Measurements from ENCODE around the gene ARHGAP23. TPM values are rescaled to one million over a fixed set of nuclear protein-coding genes. Genes with fewer than 3 reads are reported as not detected.

Gene ARHGAP23
- total RNA-seq, 2 donors from 2014 or later = 9.4 to 18.0 TPM

GRCh38 chr17:38539386-38539785 lies 111.1 kb downstream of the ARHGAP23 start:
- no peaks in the 10 kb centered on the region for H3K4me1 ChIP-seq (ENCODE audit: control insufficient read depth, insufficient read depth, low read length)
- WGBS, 2 experiments (ENCODE audit: insufficient coverage in 1 of 2, insufficient read length in 1 of 2) = 75 to 92% methylated on average over 5 to 8 of the region's 8 CpGs

GRCh38 chr17:38540514-38541045 lies 112.3 kb downstream of the ARHGAP23 start:
- TF ChIP-seq CTCF (conservative IDR thresholded peaks at IDR 0.05) = no peak
- Histone ChIP-seq H3K4me1 (ENCODE audit: control insufficient read depth, insufficient read depth, low read length) (no peaks in the 10 kb centered on the region), H3K4me3 (ENCODE audit: low read length) (no peak overlapping the region), H3K36me3 (ENCODE audit: control insufficient read depth, insufficient read depth, low read length) (no peaks in the 10 kb centered on the region), H3K27ac (ENCODE audit: low read depth, low read length) (no peak overlapping the region), H3K9ac (ENCODE audit: extremely low read depth, low read length, poor library complexity, severe bottlenecking) (no peak overlapping the region), H3K27me3 (ENCODE audit: control insufficient read depth, insufficient read depth, low read length, poor library complexity, severe bottlenecking) (no peaks in the 10 kb centered on the region), H3K9me3 (ENCODE audit: control insufficient read depth, low read length) (no peaks in the 10 kb centered on the region)
- H3K9me3 Mint-ChIP-seq = no peaks in the 10 kb centered on the region
- DNase-seq = peak; percentile 53
- no peak overlapping the region for H3K4me3 Mint-ChIP-seq
- peaks cover 8% of the 10 kb centered on the region for H3K27me3 Mint-ChIP-seq (ENCODE audit: insufficient read depth)
- 90 to 91% methylated on average over 7 to 10 of the region's 11 CpGs for WGBS, 2 experiments (ENCODE audit: insufficient coverage in 1 of 2, insufficient read length in 1 of 2)
- H3K36me3 Mint-ChIP-seq (ENCODE audit: low read depth) = no peaks in the 10 kb centered on the region
- H3K4me1 Mint-ChIP-seq = no peaks in the 10 kb centered on the region
- H3K27ac Mint-ChIP-seq = no peak overlapping the region

More at GRCh38 chr17:38539386-38539785, 111.1 kb downstream of the ARHGAP23 start:
- Mint-ChIP-seq H3K9me3 (no peaks in the 10 kb centered on the region), H3K4me1 (no peaks in the 10 kb centered on the region), H3K27ac (no peak overlapping the region), H3K36me3 (ENCODE audit: low read depth) (no peaks in the 10 kb centered on the region), H3K27me3 (ENCODE audit: insufficient read depth) (peaks cover 10% of the 10 kb centered on the region), H3K4me3 (no peak overlapping the region)
- H3K9me3 ChIP-seq (ENCODE audit: control insufficient read depth, low read length) = no peaks in the 10 kb centered on the region
- no peak for TF ChIP-seq CTCF (conservative IDR thresholded peaks at IDR 0.05)
- no peak overlapping the region for H3K27ac ChIP-seq (ENCODE audit: low read depth, low read length)
- no peaks in the 10 kb centered on the region for H3K36me3 ChIP-seq (ENCODE audit: control insufficient read depth, insufficient read depth, low read length)
- DNase-seq = no peak
- H3K27me3 ChIP-seq (ENCODE audit: control insufficient read depth, insufficient read depth, low read length, poor library complexity, severe bottlenecking) = no peaks in the 10 kb centered on the region
- no peak overlapping the region for H3K9ac ChIP-seq (ENCODE audit: extremely low read depth, low read length, poor library complexity, severe bottlenecking)
- no peak overlapping the region for H3K4me3 ChIP-seq (ENCODE audit: low read length)

GRCh38 chr17:38541281-38541680 lies 113.0 kb downstream of the ARHGAP23 start:
- H3K9me3 Mint-ChIP-seq = no peaks in the 10 kb centered on the region
- Histone ChIP-seq H3K27me3 (ENCODE audit: control insufficient read depth, insufficient read depth, low read length, poor library complexity, severe bottlenecking) (no peaks in the 10 kb centered on the region), H3K4me3 (ENCODE audit: low read length) (no peak overlapping the region), H3K4me1 (ENCODE audit: control insufficient read depth, insufficient read depth, low read length) (no peaks in the 10 kb centered on the region), H3K9me3 (ENCODE audit: control insufficient read depth, low read length) (no peaks in the 10 kb centered on the region), H3K9ac (ENCODE audit: extremely low read depth, low read length, poor library complexity, severe bottlenecking) (no peak overlapping the region), H3K27ac (ENCODE audit: low read depth, low read length) (no peak overlapping the region), H3K36me3 (ENCODE audit: control insufficient read depth, insufficient read depth, low read length) (no peaks in the 10 kb centered on the region)
- H3K36me3 Mint-ChIP-seq (ENCODE audit: low read depth) = no peaks in the 10 kb centered on the region
- H3K4me1 Mint-ChIP-seq = no peaks in the 10 kb centered on the region
- H3K27ac Mint-ChIP-seq = no peak overlapping the region
- peaks cover under 1% of the 10 kb centered on the region for H3K27me3 Mint-ChIP-seq (ENCODE audit: insufficient read depth)
- DNase-seq = no peak
- no peak for TF ChIP-seq CTCF (conservative IDR thresholded peaks at IDR 0.05)
- no peak overlapping the region for H3K4me3 Mint-ChIP-seq
- 86 to 94% methylated on average over 3 to 11 of the region's 11 CpGs for WGBS, 2 experiments (ENCODE audit: insufficient coverage in 1 of 2, insufficient read length in 1 of 2)

All from endodermal cell (in vitro differentiated cells).